GM12801 (cell line): ENCODE data around the gene SLC19A2.

ENCODE experiments used
- CTCF ChIP-seq: IDR thresholded peaks from one replicate; pipeline ENCODE4 v1.5.1; 2011; ENCODE audit warnings: control low read depth; ENCODE audit not compliant: insufficient read length; ENCODE audit errors: extremely low read depth

The SLC19A2 gene

GRCh38 chr1:169478094-169478672, 7.6 kb downstream of the SLC19A2 start:
- no peak for TF ChIP-seq CTCF

GRCh38 chr1:169475806-169476387, 9.8 kb downstream of the SLC19A2 start:
- no peak for TF ChIP-seq CTCF

GRCh38 chr1:169474302-169474995, 11.3 kb downstream of the SLC19A2 start:
- TF ChIP-seq CTCF: no peak

- TF ChIP-seq CTCF: no peak
These were observed 12.4 kb downstream of the SLC19A2 start for GRCh38 chr1:169473347-169473746.

GRCh38 chr1:169472738-169473137, 13.0 kb downstream of the SLC19A2 start:
- TF ChIP-seq CTCF: no peak

- no peak for TF ChIP-seq CTCF
These were observed 16.8 kb downstream of the SLC19A2 start for GRCh38 chr1:169468982-169469381.

GRCh38 chr1:169466259-169467230, 19.2 kb downstream of the SLC19A2 start:
- TF ChIP-seq CTCF: no peak
